HTERT RPE-1 (cell line): ENCODE results near the gene PSME1.

Source experiments
- in situ Hi-C: fragments of 300-500 bp; cut with MboI; formaldehyde crosslinking; loops from 4 replicates; pipeline ENCODE4 v1.14.3; 2020; ENCODE audit warnings: low sequenced_read_pairs

Gene PSME1

DNA sequence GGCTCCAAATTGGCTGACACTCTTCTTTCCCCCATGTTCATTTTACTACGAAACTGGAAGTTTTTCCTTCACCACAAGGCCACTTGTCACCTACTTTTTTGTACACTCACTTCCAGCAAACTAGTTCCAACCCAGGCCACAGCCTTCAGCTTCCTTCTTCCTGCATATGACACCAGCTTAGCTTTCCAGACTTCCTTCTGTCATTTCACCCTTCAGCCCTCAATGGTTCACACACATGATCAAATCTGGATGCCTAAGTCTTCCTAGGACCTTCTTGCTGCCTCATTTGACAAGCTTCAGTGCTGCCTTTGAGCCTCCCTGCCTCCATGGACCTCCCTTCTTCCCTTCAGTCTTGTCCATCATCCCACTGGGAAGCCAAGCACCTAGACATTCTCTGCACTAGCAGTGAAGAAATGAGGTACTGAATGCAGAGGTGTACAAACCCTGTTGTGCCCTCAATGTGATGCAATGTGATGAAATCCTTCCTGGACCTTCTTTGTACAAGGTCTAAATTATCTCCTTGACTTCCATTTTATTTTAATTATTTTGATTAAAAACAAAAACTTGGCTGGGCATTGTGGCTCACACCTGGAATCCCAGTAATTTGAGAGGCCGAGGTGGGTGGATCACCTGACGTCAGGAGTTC, 31.6 kb downstream of the PSME1 start:
- in situ Hi-C loops: no loop called here

GRCh38 chr14:24171422-24172260, 35.6 kb downstream of the PSME1 start, which contains the start of gene REC8:
Gene REC8 (plus strand): TSS chr14:24172080. CDS start chr14:24172553, 473 bp downstream.
- in situ Hi-C loops: no loop called here

GRCh38 chr14:24172261-24172860, 36.4 kb downstream of the PSME1 start:
- in situ Hi-C loops: no loop called here

DNA sequence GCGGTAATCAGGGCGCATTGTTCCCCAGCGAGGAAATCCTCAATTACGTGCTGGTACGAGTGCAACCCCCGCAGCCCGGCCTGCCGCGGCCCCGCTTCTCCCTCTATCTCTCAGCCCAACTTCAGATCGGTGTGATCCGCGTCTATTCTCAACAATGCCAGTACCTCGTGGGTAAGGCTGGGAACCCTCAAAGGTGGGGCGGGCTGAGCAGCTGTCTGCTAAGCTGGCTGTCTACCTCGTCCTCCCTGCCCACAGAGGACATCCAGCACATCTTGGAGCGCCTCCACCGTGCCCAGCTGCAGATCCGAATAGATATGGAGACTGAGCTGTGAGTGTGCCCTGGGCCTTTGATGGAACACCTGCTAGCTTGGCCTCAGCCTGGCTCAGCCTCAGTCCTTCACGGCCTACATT, 36.9 kb downstream of the PSME1 start:
- in situ Hi-C loops: no loop called here

- in situ Hi-C loops: no loop called here
Observed at GRCh38 chr14:24176599-24176998, 40.6 kb downstream of the PSME1 start.

DNA sequence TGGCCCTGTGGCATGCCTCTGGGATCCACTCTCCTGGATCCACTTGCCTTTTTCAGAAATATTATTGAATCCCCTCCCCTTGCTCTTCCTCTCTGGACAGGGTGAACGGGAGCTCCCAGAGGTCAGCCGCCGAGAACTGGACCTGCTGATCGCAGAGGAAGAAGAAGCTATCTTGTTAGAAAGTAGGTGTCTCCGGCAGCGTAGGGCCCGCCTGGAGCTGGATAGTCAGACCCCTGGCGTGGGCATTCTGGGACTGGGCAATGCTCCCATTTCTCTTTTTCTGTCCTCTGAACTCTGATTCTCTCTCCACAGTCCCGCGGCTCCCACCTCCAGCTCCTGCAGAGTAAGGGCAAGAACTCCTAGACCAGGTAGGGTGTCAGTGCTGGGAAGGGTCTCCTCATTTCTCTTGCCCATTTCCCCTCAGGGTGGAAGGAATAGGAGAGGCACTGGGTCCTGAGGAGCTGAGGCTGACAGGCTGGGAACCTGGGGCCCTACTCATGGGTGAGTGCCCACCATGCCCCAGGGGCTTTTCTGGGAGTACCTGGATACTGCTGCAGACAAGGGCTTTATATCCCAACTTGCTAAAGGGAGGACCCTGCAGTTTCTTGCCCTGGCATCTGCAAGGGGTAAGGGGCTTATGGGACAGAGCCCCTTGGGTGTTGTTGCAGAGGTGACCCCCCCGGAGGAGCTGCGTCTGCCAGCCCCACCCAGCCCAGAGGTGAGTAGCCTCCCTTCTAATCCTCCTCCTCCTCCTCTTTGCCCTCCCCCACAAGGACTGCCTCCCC, 41.2 kb downstream of the PSME1 start:
- in situ Hi-C loops: no loop called here

- in situ Hi-C loops: no loop called here
Observed at GRCh38 chr14:24177891-24178290, 41.9 kb downstream of the PSME1 start.

GRCh38 chr14:24178399-24179178, 42.6 kb downstream of the PSME1 start:
- in situ Hi-C loops: no loop called here

DNA sequence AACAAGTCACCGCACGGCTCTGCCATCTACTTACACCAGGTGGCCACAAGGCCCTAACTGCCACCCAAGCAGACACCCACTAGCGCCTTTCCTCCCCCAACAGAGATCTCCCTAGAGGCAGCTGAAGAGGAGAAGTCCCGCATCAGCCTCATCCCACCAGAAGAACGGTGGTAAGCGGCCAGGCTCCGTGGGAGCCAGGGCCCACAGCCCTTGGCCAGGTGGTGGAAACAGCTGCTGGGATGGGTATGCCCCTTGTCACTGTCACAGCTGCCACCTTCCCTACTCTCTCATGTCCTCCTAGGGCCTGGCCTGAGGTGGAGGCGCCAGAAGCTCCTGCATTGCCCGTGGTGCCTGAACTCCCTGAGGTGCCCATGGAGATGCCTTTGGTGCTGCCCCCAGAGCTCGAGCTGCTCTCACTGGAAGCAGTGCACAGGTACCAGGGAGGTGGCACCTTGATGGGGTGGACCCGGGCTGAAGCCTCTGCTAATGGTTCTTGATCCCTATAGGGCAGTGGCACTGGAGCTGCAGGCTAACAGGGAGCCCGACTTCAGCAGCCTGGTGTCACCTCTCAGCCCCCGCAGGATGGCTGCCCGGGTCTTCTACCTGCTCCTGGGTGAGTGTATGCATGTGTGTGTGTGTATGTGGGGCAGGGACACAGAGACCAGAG, 43.4 kb downstream of the PSME1 start:
- in situ Hi-C loops: no loop called here

GRCh38 chr14:24179961-24180796, 44.2 kb downstream of the PSME1 start:
- in situ Hi-C loops: no loop called here

DNA sequence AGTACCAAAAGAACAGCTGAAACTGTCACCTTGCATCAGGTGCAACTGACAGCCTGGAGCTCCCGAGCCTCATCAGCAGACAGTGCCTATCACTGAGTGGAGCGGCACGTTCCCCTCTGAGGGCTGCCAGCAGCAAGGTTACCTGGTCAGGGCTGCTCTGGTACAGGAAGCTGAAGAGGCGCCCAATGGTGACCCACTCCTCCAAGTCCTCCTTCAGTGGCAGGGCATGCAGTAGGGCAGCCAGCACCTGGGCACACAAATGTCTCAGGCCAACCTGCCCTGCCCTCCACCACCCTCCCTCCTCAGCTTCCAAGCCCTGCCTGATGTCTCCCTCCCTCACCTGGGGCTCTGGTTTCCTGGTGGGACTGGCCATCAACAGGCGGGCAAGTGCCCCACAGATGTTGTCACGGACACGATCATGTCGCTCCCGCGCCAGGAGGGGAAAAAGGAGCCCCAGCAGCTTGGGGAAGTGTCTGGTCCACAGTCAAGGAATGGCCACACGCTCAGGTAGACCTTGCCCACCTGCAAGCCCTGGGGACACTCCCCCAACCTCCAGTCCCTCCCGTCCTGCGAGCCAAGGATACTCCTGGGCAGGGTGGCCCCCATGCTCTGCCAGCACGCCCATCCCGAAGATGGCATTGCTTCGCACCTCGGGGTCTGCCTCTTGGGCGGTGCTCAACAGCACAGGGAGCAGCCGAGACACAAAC, 45.5 kb downstream of the PSME1 start:
- in situ Hi-C loops: no loop called here

DNA sequence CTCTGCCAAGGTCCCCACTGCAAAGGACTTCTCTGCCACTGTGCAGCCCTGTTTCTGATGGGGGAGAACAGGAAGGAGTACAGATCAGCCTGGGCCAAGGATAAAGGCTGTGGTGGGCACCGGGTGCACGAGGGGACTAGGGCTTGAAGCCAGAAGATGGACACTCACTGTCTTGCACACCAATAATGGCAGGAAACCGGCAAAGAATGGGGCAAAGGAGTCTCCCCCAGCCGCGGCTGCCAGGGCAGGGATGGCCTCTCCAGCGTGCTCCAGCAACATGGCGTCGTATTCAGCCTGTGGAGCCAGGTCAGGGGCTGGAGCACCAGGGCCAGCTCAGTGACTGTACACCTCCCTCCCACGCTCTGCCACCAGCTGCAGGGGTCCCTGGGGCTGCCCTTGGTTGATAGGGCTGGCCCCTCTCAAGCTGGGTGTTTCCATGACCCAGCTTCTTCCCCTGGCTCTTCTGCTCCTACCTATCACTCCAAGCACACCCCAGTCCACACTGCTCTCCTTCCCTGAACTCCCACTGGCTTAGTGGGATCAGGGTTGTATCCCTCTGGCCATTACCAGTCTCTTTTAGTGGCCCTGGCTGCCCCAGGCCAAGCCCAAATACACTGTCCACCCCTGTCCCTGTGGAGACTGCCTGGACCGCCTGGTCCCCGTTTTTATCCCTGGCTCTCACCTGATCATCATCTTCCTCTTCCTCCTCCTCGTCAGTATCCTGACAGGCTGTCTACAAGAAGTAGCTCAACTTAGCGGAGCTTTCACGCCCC, 46.3 kb downstream of the PSME1 start:
- in situ Hi-C loops: no loop called here

- in situ Hi-C loops: no loop called here
Observed at GRCh38 chr14:24183014-24183481, 47.1 kb downstream of the PSME1 start.

DNA sequence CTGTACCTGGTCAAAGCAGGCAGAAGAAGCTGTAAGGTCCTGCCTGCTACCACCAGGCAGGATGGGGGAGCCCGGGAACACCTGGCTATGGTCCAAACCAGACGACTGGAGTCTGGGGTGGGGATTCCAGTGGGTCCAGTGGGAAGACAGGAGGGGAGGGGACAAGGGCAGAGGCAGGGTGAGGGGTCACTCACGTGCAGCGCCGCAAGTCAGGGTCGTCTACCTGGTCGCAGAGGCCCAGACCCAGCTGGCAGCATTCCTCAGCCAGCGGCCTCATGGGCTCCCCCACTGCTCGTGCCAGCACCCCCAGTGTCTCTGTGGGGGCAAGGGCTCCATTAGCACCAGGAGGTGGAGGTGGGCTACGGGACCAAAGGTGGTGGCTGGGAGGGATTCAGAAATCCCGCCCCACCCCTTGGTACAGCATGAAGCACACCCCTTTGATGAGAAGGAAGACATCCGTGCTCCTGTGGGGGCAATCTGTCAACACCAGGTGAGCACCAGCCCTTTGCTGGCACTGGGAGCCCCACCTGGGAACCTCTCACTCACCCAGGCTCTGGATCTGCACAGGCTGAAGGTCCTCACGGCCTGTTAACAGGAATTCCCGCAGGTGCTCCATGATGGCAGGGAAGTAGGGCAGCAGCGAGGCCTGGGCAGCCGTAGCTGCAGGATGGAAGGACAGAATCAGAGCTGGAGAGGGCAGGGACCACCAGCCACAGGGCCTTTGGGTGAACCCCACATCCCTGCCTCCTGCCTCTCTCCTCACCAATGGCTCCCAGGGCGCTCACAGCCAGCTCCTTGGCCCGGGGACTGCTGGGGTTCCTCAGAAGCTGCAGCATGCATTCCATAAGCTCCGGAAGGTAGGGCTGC, 48.3 kb downstream of the PSME1 start:
- in situ Hi-C loops: no loop called here

DNA sequence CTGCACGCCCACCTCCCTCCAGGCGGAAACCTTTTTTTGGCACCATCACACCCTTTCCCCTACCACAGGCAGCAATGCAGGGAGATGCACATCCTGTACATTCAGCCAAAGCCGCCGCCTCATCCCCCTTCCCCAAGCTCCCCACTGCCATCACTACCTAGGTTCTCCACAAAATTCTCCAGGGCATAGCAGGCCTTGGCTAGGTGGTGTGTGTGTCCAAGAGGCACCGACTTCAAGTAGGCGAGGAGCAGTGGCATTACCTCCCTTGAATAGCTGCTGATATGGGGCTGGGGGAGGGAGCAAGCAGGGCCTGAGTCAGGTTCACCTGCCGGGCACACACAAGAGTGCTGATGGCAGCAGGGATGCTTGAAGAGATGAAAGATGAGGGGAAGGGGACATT, 49.0 kb downstream of the PSME1 start:
- in situ Hi-C loops: no loop called here

GRCh38 chr14:24185741-24186140, 49.7 kb downstream of the PSME1 start:
- in situ Hi-C loops: no loop called here
